SU-DHL-6 (cell line): ENCODE results near the gene DDX24.

Experiments used
- H2AFZ ChIP-seq: fragments of 200-600 bp; sonication (generic); 2 replicates; pipeline ENCODE4 v1.6.1; 2014; ENCODE audit warnings: low read depth, mild to moderate bottlenecking, moderate library complexity, mixed read lengths, antibody characterized with exemption, low read length; ENCODE audit not compliant: severe bottlenecking
- H3F3A ChIP-seq: fragments of 200-600 bp; shearing (Covaris generic); 2 replicates; pipeline ENCODE4 v1.6.0; 2016; ENCODE audit warnings: antibody characterized with exemption, mild to moderate bottlenecking; ENCODE audit not compliant: insufficient read depth
- H3K27ac ChIP-seq: fragments of 200-600 bp; sonication (generic); 2 replicates; pipeline ENCODE4 v1.5.1; 2016; ENCODE audit warnings: low read depth, mild to moderate bottlenecking, low read length, moderate library complexity, mixed read lengths
- H3K27me3 ChIP-seq: fragments of 200-600 bp; sonication (generic), shearing (Covaris generic); 2 replicates; pipeline ENCODE4 v1.6.0; 2014; ENCODE audit warnings: mild to moderate bottlenecking, low read length
- H3K36me3 ChIP-seq: fragments of 200-600 bp; sonication (generic); 2 replicates; pipeline ENCODE4 v1.6.1; 2014; ENCODE audit warnings: mild to moderate bottlenecking, low read length, mixed read lengths
- H3K4me2 ChIP-seq: fragments of 300-600, 200-600 bp; shearing (Covaris generic), sonication (generic); 2 replicates; pipeline ENCODE4 v1.6.0; 2014; ENCODE audit warnings: low read length, low read depth, mild to moderate bottlenecking; ENCODE audit not compliant: poor library complexity, severe bottlenecking
- H3K4me3 ChIP-seq: fragments of 200-600 bp; sonication (generic); 2 replicates; pipeline ENCODE4 v1.5.1; 2014; ENCODE audit warnings: antibody characterized with exemption, low read length, mild to moderate bottlenecking, mixed read lengths; ENCODE audit not compliant: insufficient read depth, poor library complexity, severe bottlenecking
- H3K79me2 ChIP-seq: fragments of 200-600 bp; sonication (generic); 2 replicates; pipeline ENCODE4 v1.6.1; 2014; ENCODE audit warnings: mild to moderate bottlenecking, low read length, moderate library complexity; ENCODE audit not compliant: insufficient read depth
- H3K9ac ChIP-seq: fragments of 200-600 bp; sonication (generic); 2 replicates; pipeline ENCODE4 v1.7.0; 2014; ENCODE audit warnings: mild to moderate bottlenecking, low read length
- H3K9me2 ChIP-seq: fragments of 200-600 bp; sonication (generic); replicated peaks from 2 replicates; pipeline ENCODE4 v1.6.1; 2014; ENCODE audit warnings: low read length; ENCODE audit not compliant: insufficient read depth
- H3K9me3 ChIP-seq: fragments of 200-600 bp; sonication (generic); 2 replicates; pipeline ENCODE4 v1.6.1; 2014; ENCODE audit warnings: low read length, mixed read lengths; ENCODE audit not compliant: insufficient read depth
- H4K20me1 ChIP-seq: fragments of 200-600 bp; sonication (generic); 2 replicates; pipeline ENCODE4 v1.6.1; 2014; ENCODE audit warnings: low read depth, mild to moderate bottlenecking, antibody characterized with exemption, low read length, moderate library complexity, mixed read lengths
- CTCF ChIP-seq: fragments of 200-600 bp; sonication (generic); IDR thresholded peaks from one replicate; pipeline ENCODE4 v1.5.1; 2017; ENCODE audit warnings: antibody characterized with exemption, mild to moderate bottlenecking, low read length, moderate library complexity; ENCODE audit not compliant: insufficient read depth, poor library complexity, severe bottlenecking
- EZH2phosphoT487 ChIP-seq: fragments of 200-600 bp; sonication (generic), shearing (Covaris generic); conservative IDR thresholded peaks from 2 replicates; pipeline ENCODE4 v1.6.1; 2018; ENCODE audit warnings: mild to moderate bottlenecking, antibody characterized with exemption, low read length, moderate library complexity, mixed read lengths

Gene DDX24

GRCh38 chr14:94001501-94002396 lies 79.3 kb downstream of the DDX24 start:
- Histone ChIP-seq H4K20me1 (no peaks in the 10 kb centered on the region), H3K9me2 (no peaks in the 10 kb centered on the region), H3K79me2 (no peaks in the 10 kb centered on the region), H3K27me3 (no peaks in the 10 kb centered on the region), H3K9ac (peak overlapping the region; percentile 34; the same call in 1 of the 2 replicates), H3K36me3 (no peaks in the 10 kb centered on the region), H3K27ac (peak overlapping the region; percentile 24; the same call in 1 of the 2 replicates), H3K9me3 (no peaks in the 10 kb centered on the region), H3F3A (no peaks in the 10 kb centered on the region), H2AFZ (peak overlapping the region; percentile 5), H3K4me2 (peak overlapping the region; percentile 1), H3K4me3 (no peak overlapping the region)
- TF ChIP-seq EZH2phosphoT487 (no peak), CTCF (peak; percentile 95)

DNA sequence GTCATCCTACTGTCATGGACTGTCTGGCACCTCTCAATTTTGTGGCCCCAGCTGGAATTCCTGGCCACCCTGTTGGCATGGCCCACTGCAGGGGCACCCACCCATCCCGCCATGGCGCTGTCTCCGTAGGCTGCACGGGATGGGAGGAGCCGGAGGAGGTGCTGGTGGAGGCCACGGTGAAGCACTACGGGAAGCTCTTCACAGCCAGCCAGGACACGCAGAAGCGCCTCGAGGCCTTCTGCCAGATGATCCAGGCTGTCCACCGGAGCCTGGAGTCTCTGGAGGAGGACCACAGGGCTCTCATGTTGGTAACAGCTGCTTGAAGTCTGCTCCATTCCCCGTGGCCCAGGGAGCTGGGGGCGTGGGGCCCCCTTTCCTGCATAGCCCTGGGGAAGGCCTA lies 80.0 kb downstream of the DDX24 start:
- Histone ChIP-seq H3K9me3 (no peaks in the 10 kb centered on the region), H3K36me3 (no peaks in the 10 kb centered on the region), H3K27me3 (no peaks in the 10 kb centered on the region), H3K4me2 (no peak overlapping the region), H3F3A (no peaks in the 10 kb centered on the region), H4K20me1 (no peaks in the 10 kb centered on the region), H3K4me3 (no peak overlapping the region), H3K9ac (peak overlapping the region; percentile 34; the same call in 1 of the 2 replicates), H2AFZ (no peak overlapping the region), H3K9me2 (no peaks in the 10 kb centered on the region), H3K27ac (0 out of 2 replicates have a peak overlapping the region, but pooled peaks have one; percentile 24), H3K79me2 (no peaks in the 10 kb centered on the region)
- TF ChIP-seq EZH2phosphoT487 (no peak), CTCF (no peak)

GRCh38 chr14:94000267-94000666 lies 80.7 kb downstream of the DDX24 start:
- H4K20me1 ChIP-seq: no peaks in the 10 kb centered on the region
- no peaks in the 10 kb centered on the region for H3F3A ChIP-seq
- no peaks in the 10 kb centered on the region for H3K27me3 ChIP-seq
- no peaks in the 10 kb centered on the region for H3K36me3 ChIP-seq
- no peak overlapping the region for H3K27ac ChIP-seq
- TF ChIP-seq CTCF: no peak
- no peak for TF ChIP-seq EZH2phosphoT487
- no peaks in the 10 kb centered on the region for H3K9me2 ChIP-seq
- H3K4me3 ChIP-seq: no peak overlapping the region
- H3K9me3 ChIP-seq: no peaks in the 10 kb centered on the region
- no peak overlapping the region for H3K4me2 ChIP-seq
- no peak overlapping the region for H2AFZ ChIP-seq
- H3K9ac ChIP-seq: 0 out of 2 replicates have a peak overlapping the region, but pooled peaks have one; percentile 9
- H3K79me2 ChIP-seq: no peaks in the 10 kb centered on the region
